Upper lobe of left lung (tissue), 6 donors: ENCODE measurements around the gene SPINK5. TPM values are rescaled to one million over a fixed set of nuclear protein-coding genes. Genes with fewer than 3 reads are reported as not detected.

Experiments
- ATAC-seq, 2 donors: fragments of 200-7000 bp; cut with Tn5 transposase; one replicate each; pipeline ENCODE4 v1.9.1; 2022; ENCODE audit warnings: mild to moderate bottlenecking in 2 of 2, moderate library complexity in 2 of 2; ENCODE audit not compliant: low FRiP score in 2 of 2
- DNase-seq, 2 donors: peaks; one replicate each; pipeline ENCODE4 v3.0.0-alpha.2; 2019 to 2020
- H3K27ac ChIP-seq, 4 donors: fragments of 200-600 bp; sonication (generic); one replicate each; pipeline ENCODE4 v1.5.1; 2016 to 2019
- H3K27me3 ChIP-seq, 4 donors: fragments of 200-600 bp; sonication (generic); one replicate each; pipeline ENCODE4 v1.5.1; 2017 to 2019
- H3K36me3 ChIP-seq, 4 donors: fragments of 200-600 bp; sonication (generic); one replicate each; pipeline ENCODE4 v1.5.1; 2016 to 2019
- H3K4me1 ChIP-seq, 4 donors: fragments of 200-600 bp; sonication (generic); one replicate each; pipeline ENCODE4 v1.5.1; 2018 to 2019
- H3K4me3 ChIP-seq, 4 donors: fragments of 200-600 bp; sonication (generic); one replicate each; pipeline ENCODE4 v1.5.1; 2017 to 2019; ENCODE audit warnings: mild to moderate bottlenecking in 2 of 4, moderate library complexity in 1 of 4
- H3K9me3 ChIP-seq, 4 donors: fragments of 200-600 bp; sonication (generic); one replicate each; pipeline ENCODE4 v1.5.1; 2018 to 2019
- EP300 ChIP-seq, 4 donors: sonication (generic); formaldehyde crosslinking; IDR thresholded peaks; one replicate each; pipeline ENCODE4 v1.5.1; 2017; ENCODE audit warnings: antibody characterized with exemption in 4 of 4, control low read depth in 2 of 4
- POLR2A ChIP-seq, 4 donors: fragments of 450-650 bp; IDR thresholded peaks; one replicate each; pipeline ENCODE4 v1.5.1; 2016 to 2017; ENCODE audit warnings: antibody characterized with exemption in 4 of 4, mild to moderate bottlenecking in 2 of 4
- POLR2AphosphoS5 ChIP-seq, 2 donors: sonication (generic); formaldehyde crosslinking; IDR thresholded peaks; one replicate each; pipeline ENCODE4 v1.5.1; 2017; ENCODE audit warnings: antibody characterized with exemption in 2 of 2
- WGBS, 2 donors: methylation state at CpG; one replicate each; pipeline ENCODE4 v1.1.5; 2017 to 2018; 5-methylcytosine and 5-hydroxymethylcytosine counted together
- total RNA-seq, 6 donors: library from RNA; depleted of rRNA in 4 of 6; stranded (reverse); fragments of >200 nt in 4 of 6; gene quantifications; one replicate each; pipeline versions ENCODE4 v1.1.0 to v1.2.1, GENCODE V29; 2016 to 2021
- TF ChIP-seq, protein P1 (sequence below), 6 experiments: fragments of 450-650 bp in 4 of 6; fragments of 200-600 bp in 2 of 6; sonication (generic) in 2 of 6; IDR thresholded peaks; one replicate each; pipeline ENCODE4 v1.5.1; 2016 to 2019; ENCODE audit warnings: antibody characterized with exemption in 6 of 6
- donor health status: DM: no; HTN: no; CAD: no; lungs with moderate emphysema.
- donor health status: DM: no; HTN: yes; CAD: no; lungs with severe emphysema.

The SPINK5 gene, protein sequence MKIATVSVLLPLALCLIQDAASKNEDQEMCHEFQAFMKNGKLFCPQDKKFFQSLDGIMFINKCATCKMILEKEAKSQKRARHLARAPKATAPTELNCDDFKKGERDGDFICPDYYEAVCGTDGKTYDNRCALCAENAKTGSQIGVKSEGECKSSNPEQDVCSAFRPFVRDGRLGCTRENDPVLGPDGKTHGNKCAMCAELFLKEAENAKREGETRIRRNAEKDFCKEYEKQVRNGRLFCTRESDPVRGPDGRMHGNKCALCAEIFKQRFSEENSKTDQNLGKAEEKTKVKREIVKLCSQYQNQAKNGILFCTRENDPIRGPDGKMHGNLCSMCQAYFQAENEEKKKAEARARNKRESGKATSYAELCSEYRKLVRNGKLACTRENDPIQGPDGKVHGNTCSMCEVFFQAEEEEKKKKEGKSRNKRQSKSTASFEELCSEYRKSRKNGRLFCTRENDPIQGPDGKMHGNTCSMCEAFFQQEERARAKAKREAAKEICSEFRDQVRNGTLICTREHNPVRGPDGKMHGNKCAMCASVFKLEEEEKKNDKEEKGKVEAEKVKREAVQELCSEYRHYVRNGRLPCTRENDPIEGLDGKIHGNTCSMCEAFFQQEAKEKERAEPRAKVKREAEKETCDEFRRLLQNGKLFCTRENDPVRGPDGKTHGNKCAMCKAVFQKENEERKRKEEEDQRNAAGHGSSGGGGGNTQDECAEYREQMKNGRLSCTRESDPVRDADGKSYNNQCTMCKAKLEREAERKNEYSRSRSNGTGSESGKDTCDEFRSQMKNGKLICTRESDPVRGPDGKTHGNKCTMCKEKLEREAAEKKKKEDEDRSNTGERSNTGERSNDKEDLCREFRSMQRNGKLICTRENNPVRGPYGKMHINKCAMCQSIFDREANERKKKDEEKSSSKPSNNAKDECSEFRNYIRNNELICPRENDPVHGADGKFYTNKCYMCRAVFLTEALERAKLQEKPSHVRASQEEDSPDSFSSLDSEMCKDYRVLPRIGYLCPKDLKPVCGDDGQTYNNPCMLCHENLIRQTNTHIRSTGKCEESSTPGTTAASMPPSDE
- total RNA-seq, result 1 to 10 TPM in 5 of 6 donors, under 1 TPM in 1; 0.91 to 6.2 (median 2.7) TPM

DNA sequence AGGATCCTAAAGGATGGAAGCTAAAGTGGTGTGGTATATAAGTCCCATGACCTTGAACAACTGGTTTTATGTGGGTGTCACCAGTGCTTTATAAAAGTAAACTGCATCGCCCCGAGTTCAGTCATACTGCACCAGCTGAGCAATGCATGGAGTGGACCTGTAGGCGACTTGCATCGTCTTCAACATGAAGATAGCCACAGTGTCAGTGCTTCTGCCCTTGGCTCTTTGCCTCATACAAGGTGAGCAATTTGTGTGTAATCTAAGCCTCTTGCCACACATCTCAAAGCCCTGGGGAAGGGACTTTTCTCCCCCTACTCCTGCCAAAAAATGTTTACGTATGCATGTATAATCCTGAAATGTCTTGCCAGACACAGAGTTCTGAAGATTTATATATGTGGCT lies at the start of gene SPINK5:
TSS of gene SPINK5 (plus strand) at position 120 of the 400 bp plus-strand sequence. CDS start at position 185, 65 bp downstream.
- no peak within 1 kb of the TSS for H3K27ac ChIP-seq
- no peaks in the 10 kb centered on the region for H3K9me3 ChIP-seq
- H3K4me1 ChIP-seq, result no peaks in the 10 kb centered on the region
- DNase-seq, result no peak
- 90 to 92% methylated on average over 5 of the region's 5 CpGs for WGBS, 2 donors
- H3K4me3 ChIP-seq, result no peak within 1 kb of the TSS
- ATAC-seq, result no peak
- TF ChIP-seq EP300 (IDR thresholded peaks at IDR 0.05), result no peak
- TF ChIP-seq, protein P1, sequence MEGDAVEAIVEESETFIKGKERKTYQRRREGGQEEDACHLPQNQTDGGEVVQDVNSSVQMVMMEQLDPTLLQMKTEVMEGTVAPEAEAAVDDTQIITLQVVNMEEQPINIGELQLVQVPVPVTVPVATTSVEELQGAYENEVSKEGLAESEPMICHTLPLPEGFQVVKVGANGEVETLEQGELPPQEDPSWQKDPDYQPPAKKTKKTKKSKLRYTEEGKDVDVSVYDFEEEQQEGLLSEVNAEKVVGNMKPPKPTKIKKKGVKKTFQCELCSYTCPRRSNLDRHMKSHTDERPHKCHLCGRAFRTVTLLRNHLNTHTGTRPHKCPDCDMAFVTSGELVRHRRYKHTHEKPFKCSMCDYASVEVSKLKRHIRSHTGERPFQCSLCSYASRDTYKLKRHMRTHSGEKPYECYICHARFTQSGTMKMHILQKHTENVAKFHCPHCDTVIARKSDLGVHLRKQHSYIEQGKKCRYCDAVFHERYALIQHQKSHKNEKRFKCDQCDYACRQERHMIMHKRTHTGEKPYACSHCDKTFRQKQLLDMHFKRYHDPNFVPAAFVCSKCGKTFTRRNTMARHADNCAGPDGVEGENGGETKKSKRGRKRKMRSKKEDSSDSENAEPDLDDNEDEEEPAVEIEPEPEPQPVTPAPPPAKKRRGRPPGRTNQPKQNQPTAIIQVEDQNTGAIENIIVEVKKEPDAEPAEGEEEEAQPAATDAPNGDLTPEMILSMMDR (IDR thresholded peaks at IDR 0.05), result no peak
- TF ChIP-seq POLR2AphosphoS5 (IDR thresholded peaks at IDR 0.05), result no peak
- TF ChIP-seq POLR2A (IDR thresholded peaks at IDR 0.05), result no peak
- no peaks in the 10 kb centered on the region for H3K36me3 ChIP-seq
- H3K27me3 ChIP-seq, result no peaks in the 10 kb centered on the region

DNA sequence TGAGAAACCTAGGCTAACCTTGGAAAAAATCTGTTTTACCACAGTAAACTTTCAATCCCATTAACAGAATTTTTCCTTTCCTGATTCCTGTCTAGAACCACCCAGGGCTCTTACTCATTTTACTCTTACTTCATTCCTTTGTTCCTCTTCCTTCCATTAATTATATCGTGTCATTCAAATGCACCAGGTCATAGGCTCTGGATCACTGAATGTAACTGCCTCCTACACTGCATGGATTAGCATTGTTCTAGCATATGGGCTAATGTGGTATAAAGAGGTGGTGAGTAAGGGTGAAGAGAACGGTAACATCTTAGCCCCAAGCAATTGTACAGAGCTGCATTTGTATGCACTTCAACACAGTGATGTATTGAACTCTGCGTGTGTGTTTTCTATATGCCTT lies 49.5 kb upstream of the SPINK5 start:
- Histone ChIP-seq H3K36me3 (no peaks in the 10 kb centered on the region), H3K9me3 (no peaks in the 10 kb centered on the region), H3K27ac (no peak overlapping the region), H3K4me3 (no peak overlapping the region), H3K4me1 (no peaks in the 10 kb centered on the region), H3K27me3 (no peaks in the 10 kb centered on the region)
- DNase-seq (no peak), ATAC-seq (no peak)
- TF ChIP-seq, protein P1 (IDR thresholded peaks at IDR 0.05), result no peak
- TF ChIP-seq POLR2AphosphoS5 (IDR thresholded peaks at IDR 0.05), result no peak
- 88 to 89% methylated on average over 3 of the region's 3 CpGs for WGBS, 2 donors

DNA sequence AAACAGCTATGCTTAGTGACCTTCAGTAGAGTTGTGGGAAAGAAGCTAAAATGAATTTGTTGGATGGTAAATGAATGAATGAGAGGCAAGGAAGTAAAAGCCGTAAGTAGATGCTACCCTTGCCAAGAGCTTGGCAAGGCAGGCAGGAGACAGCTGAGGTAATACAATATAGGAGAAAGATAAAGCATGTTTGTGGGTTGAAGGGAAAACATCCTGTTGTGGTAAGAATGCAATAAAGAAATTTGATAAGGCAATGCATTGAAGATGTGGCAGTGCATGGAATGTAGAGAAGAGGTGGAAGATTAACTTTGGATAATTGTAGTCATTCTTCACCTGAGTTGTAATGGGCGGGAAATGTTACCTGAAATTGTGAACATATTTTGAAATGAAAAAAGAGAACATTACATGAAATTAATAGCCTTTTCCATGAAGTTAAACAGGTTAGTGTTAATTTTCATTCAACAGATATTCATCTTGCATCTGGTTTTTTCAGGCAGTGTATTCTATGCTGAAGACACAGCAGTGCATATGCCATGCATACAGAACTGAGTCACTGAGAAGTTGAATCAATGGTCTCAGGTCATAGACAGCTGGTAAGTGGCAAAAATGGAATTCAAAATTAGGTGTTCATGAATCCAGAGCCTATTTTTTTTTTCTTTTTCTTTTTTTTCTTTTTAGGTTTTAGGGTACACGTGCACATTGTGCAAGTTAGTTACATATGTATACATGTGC lies 43.4 kb upstream of the SPINK5 start:
- no peaks in the 10 kb centered on the region for H3K9me3 ChIP-seq
- ATAC-seq (no peak), DNase-seq (no peak)
- 81 to 82% methylated on average over 3 of the region's 3 CpGs for WGBS, 2 donors
- TF ChIP-seq POLR2A (IDR thresholded peaks at IDR 0.05) (no peak), EP300 (IDR thresholded peaks at IDR 0.05) (no peak), POLR2AphosphoS5 (IDR thresholded peaks at IDR 0.05) (no peak)
- TF ChIP-seq, protein P1 (IDR thresholded peaks at IDR 0.05), result no peak
- H3K4me1 ChIP-seq, result no peaks in the 10 kb centered on the region
- no peaks in the 10 kb centered on the region for H3K36me3 ChIP-seq
- H3K27me3 ChIP-seq, result no peaks in the 10 kb centered on the region
- no peak overlapping the region for H3K27ac ChIP-seq
- no peak overlapping the region for H3K4me3 ChIP-seq

DNA sequence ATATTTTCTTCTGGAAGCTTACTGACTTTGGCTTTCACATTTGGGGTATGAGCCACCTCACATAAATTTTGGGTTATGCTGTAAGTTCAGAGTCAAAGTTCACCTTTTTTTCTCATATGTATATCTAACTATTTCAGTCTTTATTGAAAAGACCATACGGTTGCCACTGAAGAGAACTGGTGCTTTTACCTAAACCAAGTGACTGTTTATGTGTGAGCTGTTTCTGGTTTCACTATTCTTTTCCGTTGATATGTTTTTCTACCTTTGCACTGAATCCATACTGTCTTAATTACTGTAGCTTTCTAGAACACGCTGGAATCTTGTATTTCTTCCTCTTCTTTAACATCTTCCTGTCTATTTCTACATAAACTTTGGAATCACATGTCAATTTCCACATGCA lies 36.3 kb upstream of the SPINK5 start:
- 79 to 80% methylated on average over 3 of the region's 3 CpGs for WGBS, 2 donors
- no peaks in the 10 kb centered on the region for H3K27me3 ChIP-seq
- no peaks in the 10 kb centered on the region for H3K4me1 ChIP-seq
- TF ChIP-seq, protein P1 (IDR thresholded peaks at IDR 0.05), result no peak
- no peak for TF ChIP-seq POLR2A (IDR thresholded peaks at IDR 0.05)
- no peak for TF ChIP-seq POLR2AphosphoS5 (IDR thresholded peaks at IDR 0.05)
- H3K4me3 ChIP-seq, result no peak overlapping the region
- no peak for ATAC-seq
- DNase-seq, result no peak
- H3K27ac ChIP-seq, result no peak overlapping the region
- H3K9me3 ChIP-seq, result no peaks in the 10 kb centered on the region
- H3K36me3 ChIP-seq, result no peaks in the 10 kb centered on the region
